ENCODE measurements around the gene ARHGEF11.

The ARHGEF11 gene

DNA sequence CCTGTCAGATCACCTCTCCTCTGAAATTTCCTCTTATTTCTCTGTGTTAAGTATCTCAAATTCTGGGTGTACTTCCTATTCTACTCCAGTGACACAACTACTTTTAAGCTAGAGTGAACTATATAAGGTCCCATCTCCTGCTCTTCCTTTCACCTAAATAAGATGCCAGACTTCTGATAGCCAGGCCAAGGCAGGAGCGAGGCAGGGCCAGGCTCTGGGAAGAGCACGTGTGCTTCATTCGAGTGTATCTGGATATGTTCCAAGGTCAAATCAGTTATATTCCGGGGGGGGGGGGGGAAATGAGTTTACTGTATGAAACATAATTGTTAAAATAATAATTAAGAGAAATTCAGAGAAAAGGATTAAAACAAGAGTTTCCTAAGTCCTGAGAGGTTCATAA lies 65.0 kb downstream of the ARHGEF11 start:
- no peak for ATAC-seq (replicated peaks)
- no peak overlapping the region for H3K4me3 Mint-ChIP-seq
- no peaks in the 10 kb centered on the region for H3K9me3 Mint-ChIP-seq
- no peaks in the 10 kb centered on the region for H3K4me1 Mint-ChIP-seq (ENCODE audit: low read depth in 2 of 2)
- peaks cover 64 to 68% of the 10 kb centered on the region in 2 donors for H3K27me3 Mint-ChIP-seq
- no peak for DNase-seq
- peaks cover 3% of the 10 kb centered on the region for H3K36me3 Mint-ChIP-seq (ENCODE audit: insufficient read depth)
- no peak overlapping the region for H3K27ac Mint-ChIP-seq

GRCh38 chr1:156975084-156975483 lies 70.5 kb downstream of the ARHGEF11 start:
- H3K4me1 Mint-ChIP-seq (ENCODE audit: low read depth in 2 of 2), result no peaks in the 10 kb centered on the region
- no peak for ATAC-seq (replicated peaks)
- no peak overlapping the region for H3K4me3 Mint-ChIP-seq
- H3K36me3 Mint-ChIP-seq (ENCODE audit: insufficient read depth), result peaks cover 3% of the 10 kb centered on the region
- H3K27me3 Mint-ChIP-seq, result peaks cover 43 to 61% of the 10 kb centered on the region in 2 donors
- H3K9me3 Mint-ChIP-seq, result no peaks in the 10 kb centered on the region
- H3K27ac Mint-ChIP-seq, result no peak overlapping the region
- DNase-seq, result no peak

GRCh38 chr1:156973417-156973816 lies 72.1 kb downstream of the ARHGEF11 start:
- ATAC-seq (replicated peaks) (no peak), DNase-seq (no peak)
- Mint-ChIP-seq H3K27me3 (peaks cover 52 to 61% of the 10 kb centered on the region in 2 donors), H3K9me3 (no peaks in the 10 kb centered on the region), H3K4me3 (no peak overlapping the region), H3K4me1 (ENCODE audit: low read depth in 2 of 2) (no peaks in the 10 kb centered on the region), H3K36me3 (ENCODE audit: insufficient read depth) (peaks cover 3% of the 10 kb centered on the region), H3K27ac (no peak overlapping the region)

DNA sequence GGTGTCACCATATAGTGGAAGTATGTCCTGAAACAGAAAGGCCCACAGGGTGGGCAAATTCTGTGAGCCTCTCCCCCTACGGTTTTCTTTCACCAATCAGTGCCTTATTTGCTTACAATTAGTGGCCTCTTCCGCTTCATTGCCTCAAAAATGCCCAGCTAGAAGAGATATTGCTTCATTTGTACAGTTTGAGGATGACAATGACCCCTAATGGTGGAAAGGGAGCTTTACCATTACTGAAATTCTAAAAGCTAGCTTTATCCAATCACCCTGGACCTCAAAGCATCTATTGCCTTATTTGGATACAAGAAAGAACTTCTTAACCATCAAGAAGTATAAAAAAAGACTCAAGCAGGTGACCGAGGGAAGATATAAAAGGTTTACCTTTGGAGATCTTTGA lies 75.5 kb downstream of the ARHGEF11 start:
- Mint-ChIP-seq H3K4me3 (no peak overlapping the region), H3K9me3 (no peaks in the 10 kb centered on the region), H3K27me3 (peaks cover 35 to 53% of the 10 kb centered on the region in 2 donors), H3K4me1 (ENCODE audit: low read depth in 2 of 2) (no peaks in the 10 kb centered on the region), H3K36me3 (ENCODE audit: insufficient read depth) (no peaks in the 10 kb centered on the region), H3K27ac (no peak overlapping the region)
- ATAC-seq (replicated peaks) (no peak), DNase-seq (no peak)

GRCh38 chr1:156969496-156969895 lies 76.0 kb downstream of the ARHGEF11 start:
- no peak for DNase-seq
- peaks cover 31 to 53% of the 10 kb centered on the region in 2 donors for H3K27me3 Mint-ChIP-seq
- H3K4me3 Mint-ChIP-seq, result no peak overlapping the region
- no peak for ATAC-seq (replicated peaks)
- no peaks in the 10 kb centered on the region for H3K36me3 Mint-ChIP-seq (ENCODE audit: insufficient read depth)
- H3K9me3 Mint-ChIP-seq, result no peaks in the 10 kb centered on the region
- no peak overlapping the region for H3K27ac Mint-ChIP-seq
- H3K4me1 Mint-ChIP-seq (ENCODE audit: low read depth in 2 of 2), result peaks cover 0 to under 1% of the 10 kb centered on the region in 2 donors

DNA sequence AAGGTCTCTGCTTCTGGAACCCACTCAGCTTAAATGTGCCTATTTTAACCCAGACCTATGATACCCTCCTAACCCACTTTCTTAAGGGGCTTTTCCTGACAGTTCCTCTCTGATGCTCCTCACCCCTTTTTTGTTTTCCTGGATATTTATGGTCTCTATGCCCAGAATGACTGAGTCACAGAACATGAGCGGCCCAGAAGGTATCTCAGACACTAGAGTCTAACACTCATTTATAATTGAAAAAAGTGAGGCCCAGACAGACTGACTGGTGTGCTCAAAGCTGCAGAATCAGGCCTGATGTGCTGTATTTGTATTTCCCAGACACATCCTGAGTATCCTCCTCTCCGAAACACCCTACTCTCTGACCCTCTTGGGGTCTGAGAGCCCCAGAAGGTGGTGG lies 81.1 kb downstream of the ARHGEF11 start:
- ATAC-seq (replicated peaks), result no peak
- no peaks in the 10 kb centered on the region for H3K9me3 Mint-ChIP-seq
- DNase-seq, result no peak
- peaks cover 3% of the 10 kb centered on the region for H3K36me3 Mint-ChIP-seq (ENCODE audit: insufficient read depth)
- peak overlapping the region; percentile 55 to 59 for H3K4me3 Mint-ChIP-seq
- H3K4me1 Mint-ChIP-seq (ENCODE audit: low read depth in 2 of 2), result peaks cover 15 to 17% of the 10 kb centered on the region in 2 donors
- peaks cover 18 to 21% of the 10 kb centered on the region in 2 donors for H3K27me3 Mint-ChIP-seq
- peak overlapping the region; percentile 1 to 54 for H3K27ac Mint-ChIP-seq

DNA sequence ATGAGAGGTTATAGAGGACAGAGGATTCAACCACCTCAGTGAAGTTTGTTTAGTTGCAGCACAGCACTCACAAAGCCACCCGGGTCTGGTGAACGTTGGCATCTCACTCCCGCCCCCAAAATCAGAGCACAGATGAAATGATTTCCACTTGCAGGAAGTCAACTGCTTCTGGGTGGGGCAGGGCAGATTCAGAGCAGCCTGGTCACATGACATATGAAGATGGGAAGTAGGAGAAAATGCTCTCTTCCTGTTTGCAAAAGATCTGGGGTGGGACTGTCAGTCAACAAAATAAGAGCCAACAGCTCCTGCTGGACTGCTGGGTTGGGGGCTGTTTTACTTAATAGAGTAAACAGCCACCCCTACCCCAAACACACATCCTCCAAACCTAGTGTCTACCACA lies 81.9 kb downstream of the ARHGEF11 start:
- Mint-ChIP-seq H3K27ac (peak overlapping the region in 1 of 2 donors; percentile 59), H3K9me3 (no peaks in the 10 kb centered on the region), H3K27me3 (peaks cover 9 to 13% of the 10 kb centered on the region in 2 donors), H3K4me1 (ENCODE audit: low read depth in 2 of 2) (peaks cover 15 to 17% of the 10 kb centered on the region in 2 donors), H3K36me3 (ENCODE audit: insufficient read depth) (peaks cover 3% of the 10 kb centered on the region), H3K4me3 (peak overlapping the region; percentile 55 to 59)
- peak in 2 of 3 experiments; percentile 5 to 9 for DNase-seq
- peak; percentile 65 for ATAC-seq (replicated peaks)

DNA sequence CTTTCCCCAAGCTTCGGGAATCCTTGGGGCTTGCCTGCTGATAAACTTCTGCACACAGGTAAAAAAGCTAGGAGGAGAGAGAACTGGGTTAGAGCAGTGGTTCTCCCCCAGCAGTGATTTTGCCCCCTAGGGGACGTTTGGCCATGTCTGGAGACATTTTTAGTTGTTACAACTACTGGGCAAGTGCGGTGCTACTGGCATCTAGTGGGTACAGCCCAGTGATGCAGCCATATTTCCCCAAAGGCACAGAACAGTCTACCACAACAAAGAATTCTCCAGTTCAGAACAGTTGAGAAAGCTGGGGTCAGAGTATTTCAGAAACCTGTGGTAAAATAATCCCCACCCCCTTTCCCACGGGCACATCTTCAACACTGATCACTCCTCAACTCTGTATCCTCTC lies 83.8 kb downstream of the ARHGEF11 start:
- H3K27ac Mint-ChIP-seq, result peak overlapping the region in 1 of 2 donors; percentile 62
- no peak overlapping the region for H3K4me3 Mint-ChIP-seq
- peaks cover 15 to 17% of the 10 kb centered on the region in 2 donors for H3K4me1 Mint-ChIP-seq (ENCODE audit: low read depth in 2 of 2)
- H3K27me3 Mint-ChIP-seq, result peaks cover 0 to 8% of the 10 kb centered on the region in 2 donors
- H3K9me3 Mint-ChIP-seq, result no peaks in the 10 kb centered on the region
- DNase-seq, result peak in 1 of 3 experiments; percentile 11
- ATAC-seq (replicated peaks), result peak; percentile 45
- H3K36me3 Mint-ChIP-seq (ENCODE audit: insufficient read depth), result peaks cover 3% of the 10 kb centered on the region

- Mint-ChIP-seq H3K27me3 (peaks cover 0 to 8% of the 10 kb centered on the region in 2 donors), H3K27ac (no peak overlapping the region), H3K4me3 (no peak overlapping the region), H3K9me3 (no peaks in the 10 kb centered on the region), H3K4me1 (ENCODE audit: low read depth in 2 of 2) (peaks cover 15 to 17% of the 10 kb centered on the region in 2 donors), H3K36me3 (ENCODE audit: insufficient read depth) (peaks cover 3% of the 10 kb centered on the region)
- ATAC-seq (replicated peaks) (no peak), DNase-seq (no peak)
Measured at GRCh38 chr1:156959925-156960324, 85.6 kb downstream of the ARHGEF11 start.

DNA sequence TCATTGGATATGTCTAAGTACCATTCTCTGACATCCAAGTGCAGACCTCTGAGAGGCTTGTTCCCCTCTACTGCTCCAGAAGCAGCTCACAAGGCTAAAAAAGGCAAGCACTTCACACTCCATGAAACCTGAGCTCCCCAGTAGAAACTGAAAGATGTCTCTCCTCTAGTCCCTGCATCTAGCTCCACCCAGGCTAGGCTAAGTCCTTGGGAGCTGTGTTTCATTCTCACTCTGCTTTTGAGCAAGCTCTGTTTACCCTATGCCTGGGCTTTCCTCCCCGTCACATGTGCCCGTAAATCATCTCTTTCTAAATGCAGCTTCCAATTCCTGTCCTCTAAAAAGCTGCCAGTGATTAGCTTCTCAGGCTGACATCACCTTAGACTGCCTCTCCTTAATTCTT lies 86.1 kb downstream of the ARHGEF11 start:
- peaks cover 0 to 8% of the 10 kb centered on the region in 2 donors for H3K27me3 Mint-ChIP-seq
- peaks cover 15 to 16% of the 10 kb centered on the region in 2 donors for H3K4me1 Mint-ChIP-seq (ENCODE audit: low read depth in 2 of 2)
- no peak overlapping the region for H3K27ac Mint-ChIP-seq
- ATAC-seq (replicated peaks) (no peak), DNase-seq (no peak)
- no peaks in the 10 kb centered on the region for H3K9me3 Mint-ChIP-seq
- H3K4me3 Mint-ChIP-seq, result no peak overlapping the region
- H3K36me3 Mint-ChIP-seq (ENCODE audit: insufficient read depth), result peaks cover 3% of the 10 kb centered on the region

DNA sequence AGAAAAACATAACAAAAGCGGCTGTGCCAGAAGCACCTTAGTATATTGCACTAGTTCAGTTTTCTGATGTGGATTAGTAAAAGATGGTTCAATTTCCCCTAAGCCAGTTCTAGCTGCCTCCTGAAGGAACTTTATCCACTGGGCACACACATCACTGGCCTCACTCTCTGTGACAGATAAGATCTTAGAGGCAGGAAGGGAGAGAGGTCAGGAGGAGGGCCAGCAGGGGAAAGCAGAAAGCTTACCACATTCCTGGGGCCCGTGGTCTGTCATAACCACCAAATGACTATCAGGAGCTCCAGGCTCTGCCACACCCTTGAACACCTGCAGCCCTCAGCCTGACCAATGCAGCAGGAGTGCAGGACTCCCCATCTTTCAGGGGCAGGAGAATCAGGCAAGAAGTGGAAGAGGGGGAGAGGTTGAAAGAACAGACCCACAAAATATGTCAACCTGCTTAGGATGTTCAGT lies 87.3 kb downstream of the ARHGEF11 start:
- Mint-ChIP-seq H3K36me3 (ENCODE audit: insufficient read depth) (peaks cover 3% of the 10 kb centered on the region), H3K27ac (no peak overlapping the region), H3K27me3 (peaks cover 0 to 8% of the 10 kb centered on the region in 2 donors), H3K4me3 (no peak overlapping the region), H3K4me1 (ENCODE audit: low read depth in 2 of 2) (peaks cover 4 to 6% of the 10 kb centered on the region in 2 donors), H3K9me3 (no peaks in the 10 kb centered on the region)
- ATAC-seq (replicated peaks) (no peak), DNase-seq (no peak)

DNA sequence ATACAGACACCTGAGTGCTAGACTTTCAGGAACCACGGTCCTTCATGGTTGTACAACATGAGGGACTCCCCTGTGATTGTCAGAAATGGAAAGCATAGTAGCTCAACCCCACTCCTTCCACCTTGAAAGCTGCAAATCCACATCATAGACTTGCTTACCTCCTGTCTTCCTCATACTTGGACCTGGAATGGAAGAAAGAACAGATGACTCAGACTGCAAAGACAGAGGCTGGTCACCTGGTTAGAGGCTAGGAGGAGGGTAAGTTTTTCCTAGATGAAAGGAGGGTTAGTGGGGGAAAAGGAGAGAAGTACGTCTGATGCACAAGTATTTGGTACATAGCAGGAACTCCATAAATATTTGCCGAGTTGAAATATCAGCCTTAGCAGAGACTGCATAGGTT lies 87.9 kb downstream of the ARHGEF11 start:
- Mint-ChIP-seq H3K4me3 (no peak overlapping the region), H3K27me3 (peaks cover 0 to 8% of the 10 kb centered on the region in 2 donors), H3K9me3 (no peaks in the 10 kb centered on the region), H3K4me1 (ENCODE audit: low read depth in 2 of 2) (peaks cover 0 to 1% of the 10 kb centered on the region in 2 donors), H3K36me3 (ENCODE audit: insufficient read depth) (peaks cover 6% of the 10 kb centered on the region), H3K27ac (no peak overlapping the region)
- ATAC-seq (replicated peaks), result no peak
- DNase-seq, result no peak

- no peaks in the 10 kb centered on the region for H3K4me1 Mint-ChIP-seq (ENCODE audit: low read depth in 2 of 2)
- DNase-seq (no peak), ATAC-seq (replicated peaks) (no peak)
- H3K9me3 Mint-ChIP-seq, result no peaks in the 10 kb centered on the region
- H3K36me3 Mint-ChIP-seq (ENCODE audit: insufficient read depth), result peaks cover 10% of the 10 kb centered on the region
- peaks cover 3 to 8% of the 10 kb centered on the region in 2 donors for H3K27me3 Mint-ChIP-seq
- no peak overlapping the region for H3K27ac Mint-ChIP-seq
- H3K4me3 Mint-ChIP-seq, result no peak overlapping the region
Measured at GRCh38 chr1:156956333-156956732, 89.2 kb downstream of the ARHGEF11 start.

DNA sequence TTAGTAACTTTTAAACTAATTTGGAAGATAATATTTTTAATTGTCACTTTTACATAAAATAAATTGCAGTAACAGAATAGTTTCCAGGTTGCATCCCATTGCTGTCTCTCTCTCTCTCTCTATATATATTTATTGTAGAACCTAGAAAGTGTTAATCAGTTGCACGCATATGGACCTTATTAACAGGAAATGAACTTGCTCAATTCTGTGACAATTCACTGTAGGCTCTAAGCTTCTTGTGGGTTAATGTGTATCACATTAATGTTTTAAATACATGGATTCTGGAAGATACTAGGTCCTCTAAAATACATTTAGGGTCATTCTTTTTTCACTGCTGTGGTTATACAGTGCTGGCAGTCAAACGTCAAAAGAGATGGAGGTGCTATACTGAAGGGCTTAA lies 92.0 kb downstream of the ARHGEF11 start:
- Mint-ChIP-seq H3K4me1 (ENCODE audit: low read depth in 2 of 2) (no peaks in the 10 kb centered on the region), H3K27ac (no peak overlapping the region), H3K9me3 (no peaks in the 10 kb centered on the region), H3K36me3 (ENCODE audit: insufficient read depth) (peaks cover 7% of the 10 kb centered on the region), H3K27me3 (peaks cover 7 to 12% of the 10 kb centered on the region in 2 donors), H3K4me3 (no peak overlapping the region)
- DNase-seq, result no peak
- no peak for ATAC-seq (replicated peaks)
